K562 (cell line): Measurements from ENCODE around the gene C5orf24. TPM values are rescaled to one million over a fixed set of nuclear protein-coding genes. Genes with fewer than 3 reads are reported as not detected.
A peak's percentile ranks its signal among the peaks of the same experiment; 100 is the strongest.

Source experiments
- ATAC-seq: fragments of 200-7000 bp; cut with Tn5 transposase; 3 replicates; pipeline ENCODE4 v1.9.1; 2020; ENCODE audit warnings: moderate library complexity
- Bru-seq: library from RNA; stranded (reverse); fragments of 400-500 nt; gene quantifications from one replicate; lab custom pipeline; 2021; lab: Mats Ljungman, UMichigan
- BruChase-seq, 2 experiments: library from RNA; stranded (reverse); fragments of 400-500 nt; gene quantifications; one replicate each; lab custom pipeline; 2021; lab: Mats Ljungman, UMichigan
- BruUV-seq: library from RNA; stranded (reverse); fragments of 400-500 nt; replicated peaks from 2 replicates; lab custom pipeline; 2021; lab: Mats Ljungman, UMichigan
- CTCF ChIA-PET: fragments of 300-600 bp; formaldehyde crosslinking; extraction: SDS; loops from one replicate; lab custom pipeline; 2021; ENCODE audit warnings: low intra/inter-chr PET ratio; lab: Yijun Ruan, JAX
- POLR2A ChIA-PET: fragments of 300-600, 350-650 bp; sonication (Branson Sonifier 250); formaldehyde crosslinking; extraction: SDS; loops from one replicate; lab custom pipeline; 2021; ENCODE audit warnings: antibody characterized with exemption, inconsistent platforms; lab: Yijun Ruan, JAX
- DNase-seq, 4 experiments: peaks; one replicate each; pipeline versions ENCODE4 v3.0.0 to v3.0.0-alpha.2; 2011 to 2018; ENCODE audit warnings: low spot score in 3 of 4, mixed read lengths in 3 of 4; ENCODE audit errors: extremely low read depth in 1 of 4
- FAIRE-seq: peaks from 2 replicates; lab custom pipeline; 2011; peaks lifted over from hg19 to GRCh38; lab: Jason Lieb, UNC
- H2AFZ ChIP-seq: 2 replicates; pipeline ENCODE4 v1.6.0; 2011; ENCODE audit warnings: low read depth, low read length, control low read depth, inconsistent platforms
- H3K27ac ChIP-seq: fragments of 200-600 bp; 3 replicates; pipeline ENCODE4 v1.8.0; 2011; ENCODE audit warnings: low read depth, mild to moderate bottlenecking, control low read depth, inconsistent platforms, low read length, moderate library complexity, mixed read lengths; ENCODE audit errors: extremely low read depth
- H3K27me3 ChIP-seq, 2 experiments: fragments of 300-600 bp in 1 of 2; 2 replicates in 1 of 2; 3 replicates in 1 of 2; pipeline versions ENCODE4 v1.6.0 to v1.8.0; 2011; ENCODE audit warnings: inconsistent platforms in 2 of 2, low read length in 2 of 2, mild to moderate bottlenecking in 1 of 2, mixed read lengths in 1 of 2, moderate library complexity in 1 of 2; ENCODE audit not compliant: control insufficient read depth in 2 of 2, insufficient read depth in 2 of 2
- H3K36me3 ChIP-seq: fragments of 300-600 bp; 3 replicates; pipeline ENCODE4 v1.8.0; 2011; ENCODE audit warnings: mild to moderate bottlenecking, low read length, inconsistent platforms; ENCODE audit not compliant: control insufficient read depth, insufficient read depth
- H3K4me1 ChIP-seq, 2 experiments: fragments of 200-600 bp in 1 of 2; replicated peaks in 1 of 2; 2 replicates in 1 of 2; 3 replicates in 1 of 2; pipeline versions ENCODE4 v1.5.1 to v1.8.0; 2011; ENCODE audit warnings: inconsistent platforms in 2 of 2, low read length in 2 of 2, mild to moderate bottlenecking in 1 of 2, mixed read lengths in 1 of 2, moderate library complexity in 1 of 2; ENCODE audit not compliant: control insufficient read depth in 2 of 2, insufficient read depth in 2 of 2
- H3K4me2 ChIP-seq: 2 replicates; pipeline ENCODE4 v1.6.1; 2011; ENCODE audit warnings: low read length, control low read depth, inconsistent platforms, mixed read lengths; ENCODE audit not compliant: insufficient read depth
- H3K4me3 ChIP-seq: fragments of 200-600 bp; sonication (generic), shearing (Covaris generic); 2 replicates; pipeline ENCODE4 v1.5.1; 2016; ENCODE audit warnings: control low read depth, inconsistent platforms
- H3K79me2 ChIP-seq: fragments of 200-600 bp; 3 replicates; pipeline ENCODE4 v1.8.0; 2011; ENCODE audit warnings: low read length, inconsistent platforms; ENCODE audit not compliant: control insufficient read depth, insufficient read depth
- H3K9ac ChIP-seq, 2 experiments: 2 replicates each; pipeline versions ENCODE4 v1.6.0 to v1.6.1; 2011; ENCODE audit warnings: low read depth in 2 of 2, low read length in 2 of 2, control low read depth in 1 of 2, inconsistent platforms in 1 of 2, mild to moderate bottlenecking in 1 of 2, mixed read lengths in 1 of 2; ENCODE audit not compliant: insufficient read depth in 1 of 2
- H3K9me1 ChIP-seq: one replicate; pipeline ENCODE4 v1.6.0; 2011; ENCODE audit warnings: inconsistent platforms, mild to moderate bottlenecking, low read length, moderate library complexity; ENCODE audit not compliant: control insufficient read depth, insufficient read depth
- H3K9me3 ChIP-seq: replicated peaks from 2 replicates; pipeline ENCODE4 v1.5.1; 2011; ENCODE audit warnings: low read depth, low read length, inconsistent platforms; ENCODE audit not compliant: control insufficient read depth, insufficient read depth
- H4K20me1 ChIP-seq: replicated peaks from 2 replicates; pipeline ENCODE4 v1.6.1; 2011; ENCODE audit warnings: low read length, inconsistent platforms, mixed read lengths; ENCODE audit not compliant: control insufficient read depth, insufficient read depth
- CBFA2T2 ChIP-seq: fragments of 450-650 bp; conservative IDR thresholded peaks from 2 replicates; pipeline ENCODE4 v1.6.1; 2017; ENCODE audit warnings: mild to moderate bottlenecking
- CREM ChIP-seq: IDR thresholded peaks from 2 replicates; pipeline ENCODE4 v1.6.1; 2014; ENCODE audit warnings: antibody characterized with exemption, low read depth
- KHSRP ChIP-seq: fragments of 450-650 bp; IDR thresholded peaks from 2 replicates; pipeline ENCODE4 v1.6.1; 2017
- U2AF2 ChIP-seq: fragments of 200-400 bp; formaldehyde crosslinking; optimal IDR thresholded peaks from 2 replicates; pipeline ENCODE3; 2017; ENCODE audit warnings: low read depth, mild to moderate bottlenecking, low read length
- XRCC4 ChIP-seq: IDR thresholded peaks from one replicate; pipeline ENCODE4 v1.6.1; 2011; ENCODE audit not compliant: insufficient read depth, insufficient read length; ENCODE audit errors: extremely low read depth
- ZNF436 ChIP-seq: fragments of 250-450, 450-650 bp; sonication (Bioruptor Pico); formaldehyde crosslinking; IDR thresholded peaks from 2 replicates; pipeline ENCODE4 v1.7.0; 2020; ENCODE audit warnings: mild to moderate bottlenecking
- WGBS: fragments of 100-300 bp; shearing (Covaris generic); methylation state at CpG from one replicate; pipeline ENCODE4 v1.1.6; 2016; ENCODE audit warnings: low coverage, mixed read lengths; ENCODE audit not compliant: insufficient coverage; ENCODE audit errors: missing lambda C conversion rate; 5-methylcytosine and 5-hydroxymethylcytosine counted together
- in situ Hi-C: fragments of 300-500 bp; cut with MboI; formaldehyde crosslinking; loops from 4 replicates; pipeline ENCODE4 v1.15.0; 2018; ENCODE audit warnings: inconsistent platforms, mixed read lengths
- intact Hi-C: fragments of 100-400 bp; cut with micrococcal nuclease; formaldehyde crosslinking; loops from 2 replicates; pipeline ENCODE4 v1.14.2; 2022
- long read RNA-seq, 3 experiments: library from polyadenylated mRNA in 2 of 3; library from RNA in 1 of 3; unstranded in 2 of 3; stranded (forward) in 1 of 3; transcript quantifications; one replicate each; pipeline ENCODE4 v2.0.0, GENCODE V29; 2019 to 2022
- polyA minus RNA-seq, 3 experiments: library from RNA; depleted of rRNA, polyadenylated mRNA; stranded (reverse); fragments of >200 nt; gene quantifications; 2 replicates each; pipeline ENCODE4 v1.2.3, GENCODE V29; 2011
- polyA plus RNA-seq, 8 experiments: library from polyadenylated mRNA; depleted of rRNA in 4 of 8; stranded (reverse) in 5 of 8; unstranded in 3 of 8; fragments of >200 nt; fragmentation: Nextera tagmentation in 2 of 8; fragmentation: Illumina TruSeq in 1 of 8; extraction: Ambion mirVana in 2 of 8; extraction: Trizol in 1 of 8; gene quantifications; 2 replicates each; pipeline versions ENCODE4 v1.2.1 to v1.2.3, GENCODE V29; 2011 to 2014; ENCODE audit warnings: inconsistent platforms in 1 of 8, missing spikeins in 1 of 8
- total RNA-seq, 7 experiments: library from RNA; depleted of rRNA in 6 of 7; stranded (reverse); fragments of >200 nt in 6 of 7; fragmentation: Illumina TruSeq in 2 of 7; extraction: Trizol in 2 of 7; gene quantifications; 2 replicates each; pipeline versions ENCODE4 v1.2.1 to v1.2.3, GENCODE V29; 2011 to 2021; ENCODE audit warnings: low replicate concordance in 1 of 7
- TF ChIP-seq, protein P1 (sequence below): fragments of 200-400 bp; formaldehyde crosslinking; IDR thresholded peaks from 2 replicates; pipeline ENCODE4 v1.6.1; 2017; ENCODE audit warnings: mild to moderate bottlenecking, low read depth, low read length, moderate library complexity
- TF ChIP-seq, protein P2 (sequence below): fragments of 250-450 bp; sonication (Bioruptor Pico); IDR thresholded peaks from 2 replicates; pipeline ENCODE4 v1.8.0; 2022; ENCODE audit warnings: inconsistent platforms, mild to moderate bottlenecking, moderate library complexity, borderline replicate concordance
- TF ChIP-seq, protein P3 (sequence below): fragments of 450-650 bp; IDR thresholded peaks from 2 replicates; pipeline ENCODE4 v1.6.1; 2016; ENCODE audit warnings: borderline replicate concordance

Gene C5orf24
- 72.0 and 117 TPM in 2 replicates for total RNA-seq (2011; cell fraction: chromatin; rRNA removed; ENCODE audit: low replicate concordance)
- total RNA-seq (2011; cell fraction: nucleolus; rRNA removed), result 47.6 and 53.4 TPM in 2 replicates
- 69.0 and 99.8 TPM in 2 replicates for total RNA-seq (2011; cell fraction: nucleoplasm; rRNA removed)
- 15.1 and 23.2 TPM in 2 replicates for total RNA-seq (2014; rRNA removed)
- 28.8 and 29.4 TPM in 2 replicates for total RNA-seq (2014; rRNA removed; fragmentation: Illumina TruSeq; extraction: Trizol)
- 27.3 and 28.4 TPM in 2 replicates for total RNA-seq (2015; rRNA removed; fragmentation: Illumina TruSeq; extraction: Trizol)
- 23.9 and 26.7 TPM in 2 replicates for total RNA-seq (2021)
- 38.6 and 39.7 TPM in 2 replicates for polyA plus RNA-seq (2011; rRNA removed)
- polyA plus RNA-seq (2011; cell fraction: cytosol; rRNA removed), result 7.5 and 16.8 TPM in 2 replicates
- 28.9 and 30.8 TPM in 2 replicates for polyA plus RNA-seq (2011; cell fraction: nucleus; rRNA removed)
- 14.1 and 19.8 TPM in 2 replicates for polyA plus RNA-seq (2012)
- polyA plus RNA-seq (2014; fragmentation: Illumina TruSeq; extraction: Trizol), result 22.6 and 28.7 TPM in 2 replicates
- polyA plus RNA-seq (2014; fragmentation: Nextera tagmentation; extraction: Ambion mirVana), result 10 to 100 TPM in 1 of 2 experiments, 1 to 10 TPM in 1; 8.9 to 10.6 TPM
- 22.5 and 34.1 TPM in 2 replicates for polyA plus RNA-seq (2014; rRNA removed)
- polyA minus RNA-seq (2011; rRNA and poly(A)+ RNA removed), result 44.4 and 47.4 TPM in 2 replicates
- 12.4 and 14.2 TPM in 2 replicates for polyA minus RNA-seq (2011; cell fraction: cytosol; rRNA and poly(A)+ RNA removed)
- 26.9 and 35.5 TPM in 2 replicates for polyA minus RNA-seq (2011; cell fraction: nucleus; rRNA and poly(A)+ RNA removed)
- Bru-seq, nascent RNA, result percentile 89 among the genes with signal in this experiment
- percentile 95 among the genes with signal in this experiment for BruChase-seq, experiment 1, labeled RNA remaining after a 2-hour chase
- BruChase-seq, experiment 2, labeled RNA remaining after a 6-hour chase, result percentile 95 among the genes with signal in this experiment
- long read RNA-seq, experiment 1, full-length matches to known transcripts, result 62 of 81 reads
- long read RNA-seq, experiment 1, partial matches to known transcripts, result 1 of 81 reads
- long read RNA-seq, experiment 1, other reads (novel, unspliced or antisense), result 18 of 81 reads
- long read RNA-seq, experiment 2, full-length matches to known transcripts, result 1 of 17 reads
- long read RNA-seq, experiment 2, partial matches to known transcripts, result 0 of 17 reads
- long read RNA-seq, experiment 2, other reads (novel, unspliced or antisense), result 16 of 17 reads
- long read RNA-seq, experiment 3, full-length matches to known transcripts, result 17 of 18 reads
- long read RNA-seq, experiment 3, partial matches to known transcripts, result 0 of 18 reads
- long read RNA-seq, experiment 3, other reads (novel, unspliced or antisense), result 1 of 18 reads

DNA sequence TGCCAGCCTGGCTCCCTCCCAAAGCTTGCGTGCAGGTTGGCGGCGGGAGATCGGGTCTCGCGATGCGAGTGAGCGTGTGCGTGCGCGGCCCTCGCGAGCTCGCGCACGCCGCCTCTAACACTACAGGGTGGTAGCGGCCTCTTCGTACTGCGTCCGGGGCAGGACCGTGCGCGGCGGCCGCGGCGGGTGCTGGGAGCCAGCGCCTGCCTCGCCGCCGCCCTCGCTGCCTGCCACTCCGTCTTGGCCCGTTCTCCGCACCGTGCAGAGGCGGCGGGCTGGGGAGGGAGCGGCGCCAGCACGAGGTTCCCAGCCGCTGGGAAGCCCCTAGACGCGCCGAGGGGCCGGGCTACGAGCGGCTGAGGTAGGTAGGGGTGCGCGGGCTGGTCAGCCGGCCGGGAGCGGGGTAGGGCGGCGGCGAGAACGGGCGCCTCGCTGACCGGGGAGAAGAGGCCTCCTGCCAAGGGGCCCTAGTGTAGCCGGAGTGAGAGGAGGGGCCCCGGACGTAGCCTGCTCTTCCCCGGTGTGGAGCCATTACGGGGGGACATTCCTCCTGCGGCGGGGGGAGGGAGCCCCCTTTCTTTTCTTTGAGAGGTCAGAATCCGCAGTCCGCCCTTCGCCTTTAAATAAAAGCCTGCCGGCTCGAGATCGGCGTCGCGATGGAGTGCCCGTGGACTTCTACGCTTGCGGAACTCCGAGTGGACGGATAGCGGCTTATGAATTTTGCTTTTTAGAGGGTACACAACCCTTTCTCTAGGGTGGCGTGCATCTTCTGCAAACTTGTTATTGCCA, at the start of gene C5orf24:
Gene C5orf24, plus strand, starts transcription at position 117 of the 789 bp plus-strand sequence. CDS start 8,933 bp downstream, outside the sequence.
- Histone ChIP-seq H2AFZ (peak within 1 kb of the TSS; percentile 81), H3K36me3 (peaks cover 40% of the 10 kb centered on the region), H3K9me1 (no peaks in the 10 kb centered on the region), H3K27me3 (no peaks in the 10 kb centered on the region), H3K4me1 (peaks cover 16 to 34% of the 10 kb centered on the region in 2 experiments; a peak in 4 of 5 replicates), H3K79me2 (peaks cover 44% of the 10 kb centered on the region), H3K9ac (peak within 1 kb of the TSS; percentile 96), H3K4me2 (peak within 1 kb of the TSS; percentile 84), H4K20me1 (no peaks in the 10 kb centered on the region), H3K27ac (peak within 1 kb of the TSS; percentile 96), H3K9me3 (no peaks in the 10 kb centered on the region), H3K4me3 (peak within 1 kb of the TSS; percentile 93)
- POLR2A ChIA-PET, result interaction anchor here (0.5 to 1.2 kb wide), 16 partner anchors 10 to 670 kb away, joined by 3 to 11 read pairs (median 3); partner anchors contain the start of genes DDX46 and TXNDC15
- FAIRE-seq (peak; percentile 75), ATAC-seq (peak; percentile 93), DNase-seq (peak; percentile 90 to 97 (median 91))
- WGBS, result under 1% methylated on average over 62 of the region's 84 CpGs
- intact Hi-C loops, result loop anchor here (2.0 to 5.0 kb wide), 3 partner anchors 59 to 454 kb away; partner anchors contain the start of genes CAMLG and PCBD2
- in situ Hi-C loops, result no loop called here
- CTCF ChIA-PET, result interaction anchor here (1.1 kb wide), 1 partner anchor 60 kb away, joined by 3 read pairs; no protein-coding TSS in a partner anchor
- BruUV-seq, result no TSS peak
- peak; percentile 78 for TF ChIP-seq CREM
- TF ChIP-seq, protein P1, sequence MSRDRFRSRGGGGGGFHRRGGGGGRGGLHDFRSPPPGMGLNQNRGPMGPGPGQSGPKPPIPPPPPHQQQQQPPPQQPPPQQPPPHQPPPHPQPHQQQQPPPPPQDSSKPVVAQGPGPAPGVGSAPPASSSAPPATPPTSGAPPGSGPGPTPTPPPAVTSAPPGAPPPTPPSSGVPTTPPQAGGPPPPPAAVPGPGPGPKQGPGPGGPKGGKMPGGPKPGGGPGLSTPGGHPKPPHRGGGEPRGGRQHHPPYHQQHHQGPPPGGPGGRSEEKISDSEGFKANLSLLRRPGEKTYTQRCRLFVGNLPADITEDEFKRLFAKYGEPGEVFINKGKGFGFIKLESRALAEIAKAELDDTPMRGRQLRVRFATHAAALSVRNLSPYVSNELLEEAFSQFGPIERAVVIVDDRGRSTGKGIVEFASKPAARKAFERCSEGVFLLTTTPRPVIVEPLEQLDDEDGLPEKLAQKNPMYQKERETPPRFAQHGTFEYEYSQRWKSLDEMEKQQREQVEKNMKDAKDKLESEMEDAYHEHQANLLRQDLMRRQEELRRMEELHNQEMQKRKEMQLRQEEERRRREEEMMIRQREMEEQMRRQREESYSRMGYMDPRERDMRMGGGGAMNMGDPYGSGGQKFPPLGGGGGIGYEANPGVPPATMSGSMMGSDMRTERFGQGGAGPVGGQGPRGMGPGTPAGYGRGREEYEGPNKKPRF, result no peak
- no peak for TF ChIP-seq U2AF2
- TF ChIP-seq CBFA2T2, result no peak
- TF ChIP-seq, protein P2, sequence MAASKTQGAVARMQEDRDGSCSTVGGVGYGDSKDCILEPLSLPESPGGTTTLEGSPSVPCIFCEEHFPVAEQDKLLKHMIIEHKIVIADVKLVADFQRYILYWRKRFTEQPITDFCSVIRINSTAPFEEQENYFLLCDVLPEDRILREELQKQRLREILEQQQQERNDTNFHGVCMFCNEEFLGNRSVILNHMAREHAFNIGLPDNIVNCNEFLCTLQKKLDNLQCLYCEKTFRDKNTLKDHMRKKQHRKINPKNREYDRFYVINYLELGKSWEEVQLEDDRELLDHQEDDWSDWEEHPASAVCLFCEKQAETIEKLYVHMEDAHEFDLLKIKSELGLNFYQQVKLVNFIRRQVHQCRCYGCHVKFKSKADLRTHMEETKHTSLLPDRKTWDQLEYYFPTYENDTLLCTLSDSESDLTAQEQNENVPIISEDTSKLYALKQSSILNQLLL, result no peak
- TF ChIP-seq, protein P3, sequence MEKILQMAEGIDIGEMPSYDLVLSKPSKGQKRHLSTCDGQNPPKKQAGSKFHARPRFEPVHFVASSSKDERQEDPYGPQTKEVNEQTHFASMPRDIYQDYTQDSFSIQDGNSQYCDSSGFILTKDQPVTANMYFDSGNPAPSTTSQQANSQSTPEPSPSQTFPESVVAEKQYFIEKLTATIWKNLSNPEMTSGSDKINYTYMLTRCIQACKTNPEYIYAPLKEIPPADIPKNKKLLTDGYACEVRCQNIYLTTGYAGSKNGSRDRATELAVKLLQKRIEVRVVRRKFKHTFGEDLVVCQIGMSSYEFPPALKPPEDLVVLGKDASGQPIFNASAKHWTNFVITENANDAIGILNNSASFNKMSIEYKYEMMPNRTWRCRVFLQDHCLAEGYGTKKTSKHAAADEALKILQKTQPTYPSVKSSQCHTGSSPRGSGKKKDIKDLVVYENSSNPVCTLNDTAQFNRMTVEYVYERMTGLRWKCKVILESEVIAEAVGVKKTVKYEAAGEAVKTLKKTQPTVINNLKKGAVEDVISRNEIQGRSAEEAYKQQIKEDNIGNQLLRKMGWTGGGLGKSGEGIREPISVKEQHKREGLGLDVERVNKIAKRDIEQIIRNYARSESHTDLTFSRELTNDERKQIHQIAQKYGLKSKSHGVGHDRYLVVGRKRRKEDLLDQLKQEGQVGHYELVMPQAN, result peak; percentile 39; the same call in 1 of the 2 replicates
- TF ChIP-seq XRCC4, result no peak
- peak; percentile 57; the same call in 1 of the 2 replicates for TF ChIP-seq ZNF436 (CRISPR knock-in tag)
- no peak for TF ChIP-seq KHSRP
